Bronchial smooth muscle cell (primary cell): ENCODE data around the gene FANCD2OS. TPM values are rescaled to one million over a fixed set of nuclear protein-coding genes. Genes with fewer than 3 reads are reported as not detected.

ENCODE experiments used
- total RNA-seq: library from RNA; depleted of rRNA; stranded (reverse); fragments of >200 nt; gene quantifications from 2 replicates; pipeline ENCODE4 v1.2.1, GENCODE V29; 2014

Gene FANCD2OS
- not detected in 2 replicates for total RNA-seq

GRCh38 chr3:10108091-10108490 is at the start of gene FANCD2OS:
FANCD2OS (minus strand) TSS chr3:10108255; CDS start chr3:10104774, 3,481 bp downstream.

DNA sequence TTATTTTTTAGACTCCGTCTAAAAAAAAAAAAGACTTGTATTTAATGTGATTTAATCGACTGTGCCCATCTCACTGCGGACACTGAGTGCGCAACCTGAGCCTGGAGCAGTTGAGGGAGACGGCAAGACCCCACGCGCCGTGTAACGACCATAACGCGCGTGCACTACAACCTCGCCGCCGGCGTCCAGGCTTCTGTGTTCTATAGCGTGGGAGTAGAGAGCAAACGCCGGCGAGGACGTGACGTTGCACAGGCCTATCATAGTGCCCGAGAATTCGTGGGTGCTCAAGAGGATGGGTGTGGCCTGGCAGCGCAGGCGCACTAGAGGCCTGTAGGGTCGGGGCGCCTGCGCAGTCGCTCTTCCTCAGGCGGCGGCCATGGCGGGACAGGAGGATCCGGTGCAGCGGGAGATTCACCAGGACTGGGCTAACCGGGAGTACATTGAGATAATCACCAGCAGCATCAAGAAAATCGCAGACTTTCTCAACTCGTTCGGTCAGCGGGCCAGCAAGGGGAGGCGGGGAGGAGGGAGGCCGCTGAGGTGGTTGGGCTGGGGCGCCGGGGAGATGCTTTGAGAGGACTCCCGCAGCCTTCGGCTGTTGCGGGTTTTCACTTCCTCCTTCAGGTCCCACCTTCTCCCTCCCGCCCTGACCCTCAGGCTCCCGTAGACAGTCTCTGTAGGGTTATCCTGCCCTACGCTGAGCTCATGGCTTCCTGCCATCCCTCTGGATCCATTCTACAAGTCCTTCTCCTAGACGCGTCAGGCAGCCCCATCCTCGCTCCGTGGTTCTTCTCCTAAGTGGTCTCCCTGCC is 7.5 kb upstream of the FANCD2OS start, which contains the start of gene BRK1:
BRK1 (plus strand) TSS at position 350 of the 812 bp plus-strand sequence; CDS start at position 377, 27 bp downstream.

Other genes starting within 250 kb of the FANCD2OS start
- gene CIDEC, start 228.0 kb downstream of the FANCD2OS start, total RNA-seq = not detected in 2 replicates
- gene JAGN1, start 217.6 kb downstream of the FANCD2OS start, total RNA-seq = 26.3 and 43.4 TPM in 2 replicates
- 0.52 and 0.63 TPM in 2 replicates for gene IL17RE, start 205.4 kb downstream of the FANCD2OS start, total RNA-seq
- gene IL17RC, start 191.2 kb downstream of the FANCD2OS start, total RNA-seq = 25.4 and 37.8 TPM in 2 replicates
- 20.0 and 45.3 TPM in 2 replicates for gene CRELD1, start 174.4 kb downstream of the FANCD2OS start, total RNA-seq
- 1.9 and 3.0 TPM in 2 replicates for gene PRRT3, start 155.8 kb downstream of the FANCD2OS start, total RNA-seq
- 67.1 and 70.9 TPM in 2 replicates for gene EMC3, start 121.4 kb downstream of the FANCD2OS start, total RNA-seq
- 1.0 and 3.6 TPM in 2 replicates for gene FANCD2, start 81.8 kb downstream of the FANCD2OS start, total RNA-seq
- 131 and 142 TPM in 2 replicates for gene BRK1, start 7.4 kb upstream of the FANCD2OS start, total RNA-seq
- 25.9 and 33.1 TPM in 2 replicates for gene VHL, start 33.5 kb upstream of the FANCD2OS start, total RNA-seq
- 4.9 and 5.2 TPM in 2 replicates for gene IRAK2, start 56.7 kb upstream of the FANCD2OS start, total RNA-seq
- 6.9 and 10.1 TPM in 2 replicates for gene TATDN2, start 140.2 kb upstream of the FANCD2OS start, total RNA-seq
- gene GHRL, start 184.7 kb upstream of the FANCD2OS start, total RNA-seq = not detected in 2 replicates
- gene SEC13, start 212.9 kb upstream of the FANCD2OS start, total RNA-seq = 312 and 326 TPM in 2 replicates